GM10266 (cell line): ENCODE measurements around the gene AGPS.

Experiments used
- DNase-seq: peaks from one replicate; pipeline ENCODE4 v3.0.0; 2012; ENCODE audit errors: extremely low spot score
- TF ChIP-seq, protein P1 (sequence below): IDR thresholded peaks from 2 replicates; pipeline ENCODE4 v1.5.1; 2012; ENCODE audit warnings: mild to moderate bottlenecking, low read depth; ENCODE audit not compliant: control insufficient read depth, insufficient read depth; ENCODE audit errors: missing control alignments

Gene AGPS

GRCh38 chr2:177496921-177497320 is 104.3 kb downstream of the AGPS start:
- DNase-seq: no peak
- TF ChIP-seq, protein P1, sequence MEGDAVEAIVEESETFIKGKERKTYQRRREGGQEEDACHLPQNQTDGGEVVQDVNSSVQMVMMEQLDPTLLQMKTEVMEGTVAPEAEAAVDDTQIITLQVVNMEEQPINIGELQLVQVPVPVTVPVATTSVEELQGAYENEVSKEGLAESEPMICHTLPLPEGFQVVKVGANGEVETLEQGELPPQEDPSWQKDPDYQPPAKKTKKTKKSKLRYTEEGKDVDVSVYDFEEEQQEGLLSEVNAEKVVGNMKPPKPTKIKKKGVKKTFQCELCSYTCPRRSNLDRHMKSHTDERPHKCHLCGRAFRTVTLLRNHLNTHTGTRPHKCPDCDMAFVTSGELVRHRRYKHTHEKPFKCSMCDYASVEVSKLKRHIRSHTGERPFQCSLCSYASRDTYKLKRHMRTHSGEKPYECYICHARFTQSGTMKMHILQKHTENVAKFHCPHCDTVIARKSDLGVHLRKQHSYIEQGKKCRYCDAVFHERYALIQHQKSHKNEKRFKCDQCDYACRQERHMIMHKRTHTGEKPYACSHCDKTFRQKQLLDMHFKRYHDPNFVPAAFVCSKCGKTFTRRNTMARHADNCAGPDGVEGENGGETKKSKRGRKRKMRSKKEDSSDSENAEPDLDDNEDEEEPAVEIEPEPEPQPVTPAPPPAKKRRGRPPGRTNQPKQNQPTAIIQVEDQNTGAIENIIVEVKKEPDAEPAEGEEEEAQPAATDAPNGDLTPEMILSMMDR: no peak

GRCh38 chr2:177501186-177501585 is 108.6 kb downstream of the AGPS start:
- DNase-seq: no peak
- TF ChIP-seq, protein P1: no peak

- TF ChIP-seq, protein P1: no peak
- DNase-seq: no peak
Measured at GRCh38 chr2:177506505-177506904, 113.9 kb downstream of the AGPS start.

- TF ChIP-seq, protein P1: no peak
- DNase-seq: no peak
Measured at GRCh38 chr2:177506998-177507397, 114.4 kb downstream of the AGPS start.

DNA sequence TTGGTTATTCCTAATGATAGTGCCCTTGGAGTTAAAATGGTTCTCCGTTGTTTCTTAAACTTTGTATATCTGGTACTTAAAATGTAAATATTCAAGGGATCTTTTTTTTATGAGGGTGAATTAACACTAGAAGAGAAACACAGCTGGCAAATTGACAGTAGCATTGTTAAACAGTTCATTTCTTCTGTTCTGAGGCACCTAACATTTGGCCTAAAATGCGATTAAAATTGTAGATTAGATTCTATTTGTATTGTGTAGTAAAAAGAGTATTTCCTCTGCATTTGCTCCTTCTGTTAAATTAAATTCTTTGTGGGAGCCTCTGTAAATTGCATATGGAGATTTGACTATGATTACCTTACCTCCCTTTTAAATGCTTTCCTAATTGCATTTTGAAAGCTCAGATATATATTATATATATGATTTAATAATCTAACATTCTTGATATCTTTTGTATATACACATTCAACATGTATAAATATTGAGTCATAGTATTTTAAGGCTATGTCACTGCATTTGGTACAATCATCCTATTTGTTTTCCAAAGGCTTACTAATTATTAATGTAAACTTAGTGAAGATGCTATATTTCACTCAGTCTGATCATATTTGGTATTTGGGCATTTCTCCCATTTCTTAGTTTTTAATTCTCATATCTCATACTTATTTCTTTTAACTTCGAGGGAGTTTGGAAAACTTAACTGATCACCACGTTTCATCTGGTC is 124.4 kb downstream of the AGPS start:
- TF ChIP-seq, protein P1: no peak
- DNase-seq: no peak

GRCh38 chr2:177518754-177519153 is 126.2 kb downstream of the AGPS start:
- no peak for DNase-seq
- TF ChIP-seq, protein P1: no peak

GRCh38 chr2:177519534-177520115 is 127.1 kb downstream of the AGPS start:
- TF ChIP-seq, protein P1: no peak
- DNase-seq: no peak
